HEK293 (cell line): Measurements from ENCODE around the gene NSD1.

ENCODE experiments used
- KLF16 ChIP-seq: fragments of 450-650 bp; formaldehyde crosslinking; IDR thresholded peaks from 2 replicates; pipeline ENCODE4 v1.5.1; 2017; ENCODE audit warnings: missing biosample characterization, missing genetic modification characterization
- ZFP41 ChIP-seq: fragments of 450-650 bp; formaldehyde crosslinking; IDR thresholded peaks from 2 replicates; pipeline ENCODE4 v1.5.1; 2016; ENCODE audit warnings: missing biosample characterization, missing genetic modification characterization, borderline replicate concordance
- ZNF354C ChIP-seq: fragments of 450-650 bp; formaldehyde crosslinking; IDR thresholded peaks from 2 replicates; pipeline ENCODE4 v1.5.1; 2016; ENCODE audit warnings: missing biosample characterization, missing genetic modification characterization, low read depth, borderline replicate concordance
- ZNF473 ChIP-seq: fragments of 450-650 bp; formaldehyde crosslinking; IDR thresholded peaks from 2 replicates; pipeline ENCODE4 v1.5.1; 2017; ENCODE audit warnings: missing biosample characterization, missing genetic modification characterization
- ZNF501 ChIP-seq: fragments of 450-650 bp; formaldehyde crosslinking; IDR thresholded peaks from 2 replicates; pipeline ENCODE4 v1.5.1; 2016; ENCODE audit warnings: missing biosample characterization, missing genetic modification characterization
- ZNF747 ChIP-seq: fragments of 450-650 bp; formaldehyde crosslinking; IDR thresholded peaks from 2 replicates; pipeline ENCODE4 v1.5.1; 2016; ENCODE audit warnings: missing biosample characterization, missing genetic modification characterization
- TF ChIP-seq, protein P1 (sequence below): fragments of 450-650 bp; formaldehyde crosslinking; IDR thresholded peaks from 2 replicates; pipeline ENCODE4 v1.5.1; 2016; ENCODE audit warnings: missing biosample characterization, missing genetic modification characterization
- TF ChIP-seq, protein P2 (sequence below): fragments of 450-650 bp; formaldehyde crosslinking; IDR thresholded peaks from 2 replicates; pipeline ENCODE4 v1.5.1; 2017; ENCODE audit warnings: missing biosample characterization, missing genetic modification characterization

DNA sequence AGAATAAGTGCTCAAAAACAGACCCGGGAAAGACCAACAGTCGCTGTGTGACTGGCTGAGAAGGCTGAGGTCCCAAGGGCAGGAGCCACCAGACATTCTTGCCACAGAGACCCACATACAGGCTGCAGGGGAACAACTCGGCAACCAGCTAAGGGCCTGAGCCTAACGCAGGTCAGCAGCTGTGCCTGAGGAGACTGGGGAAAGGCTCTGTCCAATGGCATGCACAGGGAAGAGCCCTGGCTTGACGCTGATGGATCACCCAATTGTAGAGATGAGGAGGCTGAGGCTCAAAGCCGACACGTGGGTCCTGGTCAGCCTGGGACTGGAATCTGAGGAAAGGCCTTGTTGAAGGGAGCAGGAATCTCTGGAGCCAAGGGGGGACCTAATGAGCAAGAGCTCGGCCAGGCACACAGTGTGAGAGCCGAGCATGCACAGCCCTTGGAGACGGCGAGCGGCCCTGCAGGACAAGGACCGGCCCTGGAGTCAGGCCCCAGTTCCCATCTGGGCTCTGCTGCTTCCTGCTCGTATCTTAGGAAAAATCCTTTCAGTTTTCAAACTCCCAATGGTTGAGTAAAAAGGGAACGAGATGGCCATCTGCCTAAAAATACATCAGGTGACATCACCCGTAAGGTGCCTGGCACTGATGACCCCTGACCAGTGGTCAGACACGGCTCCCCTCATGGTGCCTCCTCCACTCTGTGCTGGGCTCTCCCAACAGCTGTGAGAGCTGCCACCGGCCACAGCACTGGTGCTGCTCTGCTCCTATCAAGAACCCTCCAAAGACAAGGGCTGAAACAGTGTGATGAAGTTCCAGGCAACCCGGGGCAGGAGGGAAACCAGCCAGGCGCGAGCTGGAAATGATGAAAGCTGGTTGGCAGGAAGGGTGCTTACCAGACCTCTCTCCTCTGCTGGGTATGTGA lies 201.5 kb downstream of the NSD1 start:
- TF ChIP-seq ZFP41 (tag by site-specific recombination) (no peak), ZNF473 (tag by site-specific recombination) (no peak), ZNF747 (tag by site-specific recombination) (no peak), ZNF501 (tag by site-specific recombination) (no peak), ZNF354C (tag by site-specific recombination) (no peak), KLF16 (no peak)
- TF ChIP-seq, protein P1, sequence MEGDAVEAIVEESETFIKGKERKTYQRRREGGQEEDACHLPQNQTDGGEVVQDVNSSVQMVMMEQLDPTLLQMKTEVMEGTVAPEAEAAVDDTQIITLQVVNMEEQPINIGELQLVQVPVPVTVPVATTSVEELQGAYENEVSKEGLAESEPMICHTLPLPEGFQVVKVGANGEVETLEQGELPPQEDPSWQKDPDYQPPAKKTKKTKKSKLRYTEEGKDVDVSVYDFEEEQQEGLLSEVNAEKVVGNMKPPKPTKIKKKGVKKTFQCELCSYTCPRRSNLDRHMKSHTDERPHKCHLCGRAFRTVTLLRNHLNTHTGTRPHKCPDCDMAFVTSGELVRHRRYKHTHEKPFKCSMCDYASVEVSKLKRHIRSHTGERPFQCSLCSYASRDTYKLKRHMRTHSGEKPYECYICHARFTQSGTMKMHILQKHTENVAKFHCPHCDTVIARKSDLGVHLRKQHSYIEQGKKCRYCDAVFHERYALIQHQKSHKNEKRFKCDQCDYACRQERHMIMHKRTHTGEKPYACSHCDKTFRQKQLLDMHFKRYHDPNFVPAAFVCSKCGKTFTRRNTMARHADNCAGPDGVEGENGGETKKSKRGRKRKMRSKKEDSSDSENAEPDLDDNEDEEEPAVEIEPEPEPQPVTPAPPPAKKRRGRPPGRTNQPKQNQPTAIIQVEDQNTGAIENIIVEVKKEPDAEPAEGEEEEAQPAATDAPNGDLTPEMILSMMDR (tag by site-specific recombination), result no peak
- TF ChIP-seq, protein P2, sequence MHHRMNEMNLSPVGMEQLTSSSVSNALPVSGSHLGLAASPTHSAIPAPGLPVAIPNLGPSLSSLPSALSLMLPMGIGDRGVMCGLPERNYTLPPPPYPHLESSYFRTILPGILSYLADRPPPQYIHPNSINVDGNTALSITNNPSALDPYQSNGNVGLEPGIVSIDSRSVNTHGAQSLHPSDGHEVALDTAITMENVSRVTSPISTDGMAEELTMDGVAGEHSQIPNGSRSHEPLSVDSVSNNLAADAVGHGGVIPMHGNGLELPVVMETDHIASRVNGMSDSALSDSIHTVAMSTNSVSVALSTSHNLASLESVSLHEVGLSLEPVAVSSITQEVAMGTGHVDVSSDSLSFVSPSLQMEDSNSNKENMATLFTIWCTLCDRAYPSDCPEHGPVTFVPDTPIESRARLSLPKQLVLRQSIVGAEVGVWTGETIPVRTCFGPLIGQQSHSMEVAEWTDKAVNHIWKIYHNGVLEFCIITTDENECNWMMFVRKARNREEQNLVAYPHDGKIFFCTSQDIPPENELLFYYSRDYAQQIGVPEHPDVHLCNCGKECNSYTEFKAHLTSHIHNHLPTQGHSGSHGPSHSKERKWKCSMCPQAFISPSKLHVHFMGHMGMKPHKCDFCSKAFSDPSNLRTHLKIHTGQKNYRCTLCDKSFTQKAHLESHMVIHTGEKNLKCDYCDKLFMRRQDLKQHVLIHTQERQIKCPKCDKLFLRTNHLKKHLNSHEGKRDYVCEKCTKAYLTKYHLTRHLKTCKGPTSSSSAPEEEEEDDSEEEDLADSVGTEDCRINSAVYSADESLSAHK (tag by site-specific recombination), result no peak
